HepG2 (cell line): Measurements from ENCODE around the gene PTPN14. TPM values are rescaled to one million over a fixed set of nuclear protein-coding genes. Genes with fewer than 3 reads are reported as not detected.
A peak's percentile ranks its signal among the peaks of the same experiment; 100 is the strongest.

Experiments used
- AGO2 ChIP-seq: fragments of 200-400 bp; formaldehyde crosslinking; optimal IDR thresholded peaks from 2 replicates; pipeline ENCODE3; 2017; ENCODE audit warnings: mild to moderate bottlenecking, low read depth, low read length, moderate library complexity
- E2F5 ChIP-seq: sonication (generic); formaldehyde crosslinking; conservative IDR thresholded peaks from 2 replicates; pipeline ENCODE4 v1.4.0; 2020; ENCODE audit warnings: missing genetic modification reagents
- FOXP1 ChIP-seq, 2 experiments: fragments of 450-650 bp in 1 of 2; IDR thresholded peaks; 2 replicates each; pipeline ENCODE4 v1.6.1; 2017 to 2018; ENCODE audit warnings: antibody characterized with exemption in 1 of 2
- HDAC1 ChIP-seq: sonication (generic); formaldehyde crosslinking; IDR thresholded peaks from 2 replicates; pipeline ENCODE4 v1.5.1; 2020; ENCODE audit warnings: mild to moderate bottlenecking, missing genetic modification reagents
- IRF2 ChIP-seq: IDR thresholded peaks from 2 replicates; pipeline ENCODE4 v1.6.1; 2018; ENCODE audit warnings: missing genetic modification reagents, missing compliant biosample characterization
- MXD3 ChIP-seq: IDR thresholded peaks from 2 replicates; pipeline ENCODE4 v1.6.1; 2016; ENCODE audit warnings: mild to moderate bottlenecking, missing biosample characterization, missing genetic modification reagents
- SMAD9 ChIP-seq: sonication (generic); formaldehyde crosslinking; IDR thresholded peaks from 2 replicates; pipeline ENCODE4 v1.5.1; 2020; ENCODE audit warnings: mild to moderate bottlenecking, missing genetic modification reagents
- SNAPC2 ChIP-seq: sonication (generic); formaldehyde crosslinking; IDR thresholded peaks from 2 replicates; pipeline ENCODE4 v1.8.1; 2022; ENCODE audit warnings: mild to moderate bottlenecking, missing genetic modification reagents
- TEAD2 ChIP-seq: sonication (generic); formaldehyde crosslinking; IDR thresholded peaks from 2 replicates; pipeline ENCODE4 v1.9.0; 2021; ENCODE audit warnings: missing genetic modification reagents
- THAP11 ChIP-seq: IDR thresholded peaks from 2 replicates; pipeline ENCODE4 v1.6.1; 2016; ENCODE audit warnings: missing biosample characterization, missing genetic modification reagents
- ZBTB38 ChIP-seq: sonication (generic); formaldehyde crosslinking; IDR thresholded peaks from 2 replicates; pipeline ENCODE4 v1.5.1; 2020; ENCODE audit warnings: mild to moderate bottlenecking, missing genetic modification reagents
- ZBTB44 ChIP-seq: sonication (generic); formaldehyde crosslinking; IDR thresholded peaks from 2 replicates; pipeline ENCODE4 v1.4.0; 2020; ENCODE audit warnings: missing genetic modification reagents
- ZNF121 ChIP-seq: sonication (generic); formaldehyde crosslinking; IDR thresholded peaks from 2 replicates; pipeline ENCODE4 v1.5.0; 2020; ENCODE audit warnings: mild to moderate bottlenecking, missing genetic modification reagents
- ZNF614 ChIP-seq: IDR thresholded peaks from 2 replicates; pipeline ENCODE4 v1.6.1; 2018; ENCODE audit warnings: missing biosample characterization, missing genetic modification reagents, inconsistent platforms, borderline replicate concordance
- ZNF629 ChIP-seq: sonication (generic); formaldehyde crosslinking; conservative IDR thresholded peaks from 2 replicates; pipeline ENCODE4 v1.5.0; 2020; ENCODE audit warnings: missing genetic modification reagents
- ZNF687 ChIP-seq: sonication (generic); formaldehyde crosslinking; IDR thresholded peaks from 2 replicates; pipeline ENCODE4 v1.5.1; 2020; ENCODE audit warnings: mild to moderate bottlenecking, missing genetic modification reagents, moderate library complexity
- ZNF691 ChIP-seq: sonication (generic); formaldehyde crosslinking; IDR thresholded peaks from 2 replicates; pipeline ENCODE4 v1.4.0; 2020; ENCODE audit warnings: missing genetic modification reagents, low read depth, mild to moderate bottlenecking, borderline replicate concordance
- ZNF768 ChIP-seq: sonication (generic); formaldehyde crosslinking; IDR thresholded peaks from 2 replicates; pipeline ENCODE4 v1.4.0; 2020; ENCODE audit warnings: missing genetic modification reagents
- ZUFSP ChIP-seq: sonication (generic); formaldehyde crosslinking; IDR thresholded peaks from 2 replicates; pipeline ENCODE4 v1.9.0; 2021; ENCODE audit warnings: missing genetic modification reagents, mild to moderate bottlenecking, borderline replicate concordance
- polyA plus RNA-seq, 8 experiments: library from polyadenylated mRNA; depleted of rRNA in 3 of 8; stranded (reverse) in 7 of 8; unstranded in 1 of 8; fragments of >200 nt; fragmentation: Illumina TruSeq in 4 of 8; extraction: Trizol in 4 of 8; gene quantifications; 2 replicates each; pipeline versions ENCODE4 v1.2.1 to v1.2.3, GENCODE V29; 2011 to 2016; ENCODE audit warnings: low read depth in 4 of 8, missing spikeins in 1 of 8, mixed read lengths in 1 of 8; ENCODE audit not compliant: insufficient read depth in 1 of 8
- total RNA-seq, 5 experiments: library from RNA; depleted of rRNA; stranded (reverse); fragments of >200 nt; fragmentation: Illumina TruSeq; extraction: Trizol; gene quantifications; 2 replicates each; pipeline ENCODE4 v1.2.3, GENCODE V29; 2016; ENCODE audit warnings: low read depth in 1 of 5

Gene PTPN14
- total and polyA plus RNA-seq, 2 of the 13 experiments (the other 11 are each of a cell fraction or from before 2014, with no cell fraction given): 3.9 to 4.7 TPM

GRCh38 chr1:214551436-214552173, at the start of gene PTPN14 (continued):
- TF ChIP-seq SMAD9 (CRISPR knock-in tag) (0 out of 2 replicates have a peak, but pooled peaks have one; percentile 9), AGO2 (peak; percentile 27), THAP11 (CRISPR knock-in tag) (no peak), ZBTB44 (CRISPR knock-in tag) (no peak), ZNF691 (CRISPR knock-in tag) (no peak; the same call in 1 of the 2 replicates), ZNF629 (CRISPR knock-in tag) (no peak; the same call in 1 of the 2 replicates), ZUFSP (CRISPR knock-in tag) (no peak), IRF2 (0 out of 2 replicates have a peak, but pooled peaks have one; percentile 11), HDAC1 (CRISPR knock-in tag) (0 out of 2 replicates have a peak, but pooled peaks have one; percentile 6), ZNF121 (peak; percentile 26; the same call in 1 of the 2 replicates), ZNF614 (CRISPR knock-in tag) (0 out of 2 replicates have a peak, but pooled peaks have one; percentile 33), ZNF687 (peak; percentile 75), MXD3 (0 out of 2 replicates have a peak, but pooled peaks have one; percentile 51), FOXP1 (IDR thresholded peaks at IDR 0.05) (no peak), FOXP1 (CRISPR knock-in tag; IDR thresholded peaks at IDR 0.05) (no peak), ZNF768 (CRISPR knock-in tag) (peak; percentile 61; the same call in 1 of the 2 replicates), SNAPC2 (CRISPR knock-in tag) (no peak), E2F5 (CRISPR knock-in tag) (no peak; the same call in 1 of the 2 replicates), TEAD2 (CRISPR knock-in tag) (0 out of 2 replicates have a peak, but pooled peaks have one; percentile 80), ZBTB38 (CRISPR knock-in tag) (peak; percentile 28; the same call in 1 of the 2 replicates)
